ENCODE measurements around the gene CAPN7.

Gene CAPN7

DNA sequence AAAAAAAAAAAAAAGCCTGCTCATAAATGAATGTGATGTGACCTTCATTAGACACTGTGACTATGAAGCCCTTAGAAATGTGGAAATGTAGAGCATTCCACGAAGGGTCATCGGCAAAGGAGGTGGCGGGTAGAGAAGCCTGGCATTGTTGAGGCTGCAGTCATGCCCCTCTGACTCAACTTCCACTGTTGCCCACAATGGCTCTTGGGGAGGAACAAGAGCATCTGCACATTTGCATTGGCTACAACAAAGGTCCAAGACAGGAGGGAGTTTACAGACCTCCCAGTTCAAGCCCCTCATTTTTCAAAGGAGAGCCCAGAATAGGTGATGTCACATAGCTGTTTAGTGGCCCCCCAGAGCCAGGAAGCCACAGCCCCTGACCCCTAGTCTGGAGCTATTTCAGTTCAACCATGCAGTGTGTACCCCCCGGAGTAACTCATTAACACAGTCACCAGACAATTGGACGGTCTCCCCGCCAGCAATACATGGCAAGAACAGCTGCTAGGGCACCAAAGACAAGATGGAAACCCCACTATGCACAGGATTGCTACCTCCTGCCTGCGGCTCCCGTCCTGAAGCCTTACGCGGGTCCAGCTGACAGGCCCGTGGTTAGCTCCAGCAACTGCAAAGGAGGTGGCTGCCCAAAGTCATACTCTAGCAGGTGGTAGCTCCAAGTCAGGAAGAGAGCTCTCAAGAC, 70.1 kb downstream of the CAPN7 start:
- DNase-seq (ENCODE audit: low read depth), result no peak

DNA sequence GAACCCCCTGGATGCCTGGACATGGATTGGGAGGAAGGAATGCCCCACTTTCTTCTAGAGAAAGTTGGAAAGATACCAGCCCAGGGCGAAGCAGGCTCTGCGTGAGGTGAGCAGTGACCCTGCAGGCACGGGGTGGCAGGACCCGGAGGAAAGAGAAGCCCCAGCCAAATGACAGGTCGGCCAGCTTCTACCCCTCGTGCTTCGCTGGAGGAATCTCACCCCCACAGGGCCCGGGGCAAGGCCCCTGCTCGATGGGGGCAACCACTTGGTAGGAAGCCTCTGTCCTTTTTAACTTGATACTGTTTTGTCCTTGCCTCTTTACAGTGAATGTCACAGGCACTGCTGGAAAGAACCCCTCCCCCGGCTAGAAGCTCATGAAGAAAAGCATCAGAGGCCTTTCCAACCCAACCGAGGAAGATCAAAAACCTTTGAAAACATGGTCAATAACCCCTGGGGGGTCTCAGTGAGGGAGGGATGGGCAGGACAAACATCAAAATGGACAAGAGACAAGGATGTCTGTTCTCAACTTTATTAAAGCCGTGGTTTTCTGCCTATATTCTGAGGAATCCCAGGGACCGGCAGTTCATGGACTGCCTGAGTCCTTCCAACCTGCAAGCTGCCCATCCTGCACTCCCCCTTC, 71.9 kb downstream of the CAPN7 start:
- DNase-seq (ENCODE audit: low read depth), result no peak

- DNase-seq (ENCODE audit: low read depth), result no peak
Observed at GRCh38 chr3:15279205-15279604, 73.2 kb downstream of the CAPN7 start.

GRCh38 chr3:15279671-15280402, 73.8 kb downstream of the CAPN7 start:
- no peak for DNase-seq (ENCODE audit: low read depth)

DNA sequence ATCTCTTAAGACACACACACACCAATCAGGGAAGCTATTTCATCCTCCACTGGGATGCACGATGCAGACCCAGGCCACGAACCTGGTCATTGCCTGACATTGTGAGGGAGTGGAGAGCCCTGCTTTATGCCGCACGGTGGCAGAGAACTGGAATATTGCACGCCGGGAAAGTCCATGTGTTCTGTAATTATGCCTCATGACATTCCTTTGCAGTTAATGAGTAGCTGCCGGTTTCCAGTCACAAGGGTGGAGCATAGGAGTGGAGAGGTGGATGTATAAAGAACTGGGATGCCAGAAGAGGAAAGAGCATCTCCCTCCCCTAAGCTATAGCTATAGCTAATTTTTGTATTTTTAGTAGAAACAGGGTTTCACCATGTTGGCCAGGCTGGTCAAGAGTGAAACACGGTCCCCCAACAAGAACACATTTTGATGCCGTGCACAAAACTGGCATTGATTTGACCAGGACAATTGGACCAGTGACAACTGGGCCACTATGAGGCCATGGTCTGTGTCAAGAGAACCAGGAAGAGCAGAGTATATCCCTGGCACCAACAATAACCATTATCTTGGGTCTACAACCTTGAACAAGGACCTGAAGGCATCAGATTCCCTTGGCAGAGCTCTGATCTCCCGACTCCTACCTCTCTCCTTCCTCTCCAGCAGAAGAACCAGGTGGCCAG, 74.9 kb downstream of the CAPN7 start:
- no peak for DNase-seq (ENCODE audit: low read depth)

DNA sequence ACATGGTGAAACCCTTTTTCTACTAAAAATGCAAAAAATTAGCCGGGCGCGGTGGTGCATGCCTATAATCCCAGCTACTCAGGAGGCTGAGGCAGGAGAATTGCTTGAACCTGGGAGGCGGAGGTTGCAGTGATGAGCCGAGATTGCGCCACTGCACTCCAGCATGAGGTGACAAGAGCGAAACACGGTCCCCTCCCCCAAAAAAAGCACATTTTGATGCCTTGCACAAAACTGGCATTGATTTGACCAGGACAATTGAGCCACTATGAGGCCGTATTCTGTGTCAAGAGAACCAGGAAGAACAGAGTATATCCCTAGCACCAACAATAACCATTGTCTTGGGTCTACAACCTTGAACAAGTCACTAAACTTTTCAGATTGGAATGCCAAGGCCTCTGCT, 75.8 kb downstream of the CAPN7 start:
- DNase-seq (ENCODE audit: low read depth), result no peak

DNA sequence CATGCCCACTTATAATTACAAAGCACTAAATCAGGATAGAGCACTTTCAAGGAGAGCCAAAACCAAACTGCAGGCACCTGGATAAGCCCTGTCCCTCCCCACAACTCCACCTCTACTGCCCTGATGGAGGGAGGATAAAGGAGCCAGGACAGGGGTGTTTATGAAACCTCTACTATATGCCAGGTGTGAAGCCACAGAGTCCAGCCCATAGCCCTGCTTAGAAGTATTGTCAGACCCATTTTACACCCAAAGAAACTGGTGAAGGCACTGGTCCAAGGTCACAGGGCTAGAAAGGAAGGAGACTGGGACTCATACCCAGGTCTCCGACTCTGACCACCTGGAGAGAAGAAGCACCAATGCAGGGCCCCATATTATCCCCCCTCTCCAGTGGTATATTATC, 77.7 kb downstream of the CAPN7 start:
- no peak for DNase-seq (ENCODE audit: low read depth)

DNA sequence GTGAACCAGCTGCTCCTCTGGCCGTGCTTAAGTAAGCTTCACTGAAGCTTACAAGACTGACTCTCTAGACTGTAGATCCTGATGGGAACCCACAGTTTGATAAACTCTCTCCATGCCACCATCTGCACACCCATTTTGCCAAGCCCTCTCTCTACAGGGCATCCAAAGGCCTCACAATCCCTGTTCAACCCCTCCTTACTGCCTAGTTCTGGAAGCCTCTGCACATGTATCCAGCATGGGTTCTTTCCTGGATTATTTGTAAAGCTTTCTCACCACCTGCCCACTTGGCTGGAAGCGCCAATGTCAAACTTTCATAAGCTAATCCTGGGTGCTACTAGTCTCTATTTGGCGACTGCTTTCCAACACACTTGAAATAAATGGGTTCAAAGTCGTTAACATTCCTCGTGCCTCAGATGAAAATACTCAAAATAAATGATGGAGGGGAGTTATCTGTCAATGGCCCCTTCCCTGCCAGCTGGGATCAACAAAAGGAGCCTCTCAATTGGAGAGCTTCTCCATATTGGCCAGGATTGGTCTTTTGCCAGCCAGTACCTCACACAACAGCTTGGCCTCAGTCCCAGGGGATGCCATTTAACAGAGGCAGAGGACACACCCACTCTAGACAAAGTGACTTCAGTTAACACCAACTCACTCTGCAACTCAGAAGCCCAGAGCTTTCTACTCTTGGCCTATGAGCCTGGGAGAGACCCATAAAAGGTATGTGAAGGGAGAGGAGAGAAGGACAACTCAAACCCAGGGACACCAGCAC, 78.3 kb downstream of the CAPN7 start:
- DNase-seq (ENCODE audit: low read depth), result no peak

DNA sequence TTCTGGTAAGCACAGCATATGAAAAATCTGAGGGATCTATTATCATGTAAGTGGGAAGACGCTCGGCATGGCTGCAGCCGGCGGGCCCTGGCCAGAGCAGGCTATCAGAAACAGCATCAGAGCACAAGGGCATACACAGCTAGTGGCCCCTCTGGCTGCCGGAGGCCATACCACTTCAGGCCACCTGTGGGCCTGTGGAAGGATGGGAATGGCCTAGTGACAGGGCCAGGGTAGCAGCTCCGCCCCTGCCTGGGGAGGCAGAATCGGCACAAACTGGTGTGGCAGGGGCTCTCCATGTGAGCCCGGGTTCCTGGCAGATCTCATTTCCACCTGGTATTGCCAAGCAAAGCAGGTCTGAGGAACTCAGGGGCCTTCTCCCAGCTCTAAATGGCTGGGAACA, 80.0 kb downstream of the CAPN7 start:
- no peak for DNase-seq (ENCODE audit: low read depth)

DNA sequence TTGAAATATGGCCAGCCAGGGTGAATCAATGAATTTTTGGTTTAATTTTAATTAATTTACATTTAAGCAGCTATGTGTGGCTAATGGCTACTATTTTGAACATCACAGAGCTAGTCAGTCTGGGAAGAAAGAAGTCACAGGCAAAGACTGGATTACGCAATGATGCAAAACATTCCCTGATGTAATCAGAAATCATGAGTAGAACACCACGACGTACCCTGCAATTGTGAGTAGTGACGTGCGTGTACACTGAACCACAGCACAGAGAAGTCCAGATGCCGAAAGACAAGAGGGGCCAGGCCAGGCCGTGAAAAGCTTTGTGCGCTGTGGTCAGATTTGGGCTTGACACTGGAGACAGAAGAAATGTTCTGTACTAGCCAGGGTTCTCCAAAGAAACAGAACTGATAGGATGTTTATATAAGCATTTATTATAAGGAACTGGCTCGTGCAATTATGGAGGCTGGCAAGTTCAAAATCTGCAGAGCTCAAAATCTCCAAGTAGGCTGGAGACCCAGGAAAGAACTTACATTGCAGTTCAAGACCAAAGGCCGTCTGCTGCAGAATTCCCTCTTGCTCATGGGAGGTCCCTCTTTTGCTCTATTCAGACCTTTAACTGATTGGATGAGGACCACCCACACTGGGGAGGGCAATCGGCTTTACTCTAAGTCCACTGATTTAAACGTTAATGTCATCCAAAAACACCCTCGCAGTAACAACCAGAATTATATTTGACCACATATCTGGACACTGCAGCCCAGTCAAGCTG, 81.7 kb downstream of the CAPN7 start:
- no peak for DNase-seq (ENCODE audit: low read depth)

GRCh38 chr3:15288331-15289035, 82.4 kb downstream of the CAPN7 start:
- no peak for DNase-seq (ENCODE audit: low read depth)

GRCh38 chr3:15289661-15290060, 83.6 kb downstream of the CAPN7 start:
- no peak for DNase-seq (ENCODE audit: low read depth)

DNA sequence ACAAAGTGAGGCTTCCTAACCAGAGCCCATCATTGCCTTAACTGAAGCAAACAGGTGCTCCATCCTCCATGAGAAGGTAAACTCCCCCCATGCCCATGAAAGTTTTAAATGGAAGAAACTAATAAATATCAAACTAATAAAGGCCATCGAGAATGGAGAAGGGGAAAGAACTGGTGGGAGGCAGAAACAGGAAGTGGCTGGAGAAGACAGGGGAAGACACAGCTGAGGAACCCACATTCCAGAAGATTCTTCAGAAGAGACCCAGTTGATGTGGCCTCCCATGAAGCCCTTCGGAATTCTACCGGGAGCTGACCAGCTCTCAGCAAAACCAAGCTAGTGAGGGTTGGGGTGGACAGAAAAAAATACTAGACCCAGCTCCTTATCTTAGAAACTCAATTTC, 84.7 kb downstream of the CAPN7 start:
- DNase-seq (ENCODE audit: low read depth), result no peak

GRCh38 chr3:15291589-15292541, 85.8 kb downstream of the CAPN7 start:
- no peak for DNase-seq (ENCODE audit: low read depth)

- no peak for DNase-seq (ENCODE audit: low read depth)
Observed at GRCh38 chr3:15292765-15293522, 86.9 kb downstream of the CAPN7 start.

DNA sequence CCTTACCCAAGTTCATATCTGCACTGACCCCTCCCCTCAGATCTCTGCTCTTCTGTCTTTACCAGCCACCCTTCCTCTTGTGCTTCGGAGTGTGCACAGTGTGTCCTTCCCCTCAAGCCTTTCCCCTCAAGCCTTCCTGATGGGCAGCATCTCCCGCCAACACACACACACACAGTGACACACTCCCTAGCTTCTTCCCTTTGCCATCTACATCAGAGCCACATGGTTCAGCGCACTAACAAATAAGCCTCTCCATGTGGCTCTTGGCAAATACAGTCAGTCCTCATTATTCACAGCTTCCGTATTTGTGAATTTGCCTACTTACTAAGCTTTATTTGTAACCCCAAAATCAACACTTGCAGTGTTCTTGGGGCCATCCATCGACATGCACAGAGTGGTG, 88.9 kb downstream of the CAPN7 start:
- DNase-seq (ENCODE audit: low read depth), result no peak

GRCh38 chr3:15295506-15295905, 89.5 kb downstream of the CAPN7 start:
- DNase-seq (ENCODE audit: low read depth), result no peak

- DNase-seq (ENCODE audit: low read depth), result no peak
Observed at GRCh38 chr3:15297608-15298350, 91.7 kb downstream of the CAPN7 start.
